ENCODE results near the gene XKR8.
"Not testable (repeated sequence)": the region's sequence is repeated elsewhere in the genome, so short reads cannot be mapped to it uniquely, and the experiment has no call there.

The XKR8 gene

GRCh38 chr1:27994060-27994459, 34.3 kb downstream of the XKR8 start:
- DNase-seq = no peak

DNA sequence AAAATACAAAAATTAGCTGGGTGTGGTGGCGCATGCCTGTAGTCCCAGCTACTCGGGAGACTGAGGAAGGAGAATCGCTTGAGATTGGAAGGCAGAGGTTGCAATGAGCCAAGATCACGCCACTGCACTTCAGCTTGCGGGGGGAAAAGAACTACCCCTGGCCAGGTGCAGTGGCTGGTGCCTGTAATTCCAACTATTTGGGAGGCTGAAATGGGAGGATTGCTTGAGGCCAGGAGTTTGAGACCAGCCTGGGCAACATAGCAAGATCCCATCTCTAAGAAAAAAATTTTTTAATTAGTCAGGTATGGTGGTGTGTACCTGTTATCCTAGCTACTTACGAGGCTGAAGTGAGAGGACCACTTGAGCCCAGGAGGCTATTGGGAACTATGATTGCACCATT, 34.8 kb downstream of the XKR8 start:
- DNase-seq = not testable (repeated sequence)

- DNase-seq = no peak
Observed at GRCh38 chr1:27999055-27999454, 39.3 kb downstream of the XKR8 start.

GRCh38 chr1:28002600-28002999, 42.8 kb downstream of the XKR8 start:
- no peak for DNase-seq

- DNase-seq = not testable (repeated sequence)
Observed at GRCh38 chr1:28003117-28003516, 43.3 kb downstream of the XKR8 start.

- DNase-seq = no peak
Observed at GRCh38 chr1:28010969-28011368, 51.2 kb downstream of the XKR8 start.

All from islet precursor cell (in vitro differentiated cells).